Muscle of leg (tissue), 11 donors: Measurements from ENCODE around the gene SCAPER. TPM values are rescaled to one million over a fixed set of nuclear protein-coding genes. Genes with fewer than 3 reads are reported as not detected.
"Not testable (repeated sequence)": the region's sequence is repeated elsewhere in the genome, so short reads cannot be mapped to it uniquely, and the experiment has no call there.

Source experiments
- DNase-seq: peaks from one replicate; pipeline ENCODE4 v3.0.0; 2013
- H3K27ac ChIP-seq: one replicate; pipeline ENCODE4 v1.5.1; 2013; ENCODE audit warnings: mild to moderate bottlenecking, low read length, control low read depth
- H3K27me3 ChIP-seq: one replicate; pipeline ENCODE4 v1.6.1; 2013; ENCODE audit warnings: low read length; ENCODE audit not compliant: control insufficient read depth, insufficient read depth
- H3K36me3 ChIP-seq: one replicate; pipeline ENCODE4 v1.6.1; 2013; ENCODE audit warnings: low read length; ENCODE audit not compliant: control insufficient read depth, insufficient read depth
- H3K4me1 ChIP-seq: one replicate; pipeline ENCODE4 v1.6.1; 2013; ENCODE audit warnings: low read length; ENCODE audit not compliant: control insufficient read depth, insufficient read depth
- H3K4me3 ChIP-seq: one replicate; pipeline ENCODE4 v1.5.1; 2013; ENCODE audit warnings: low read length, control low read depth
- H3K9me3 ChIP-seq: replicated peaks from 2 replicates; pipeline ENCODE4 v1.6.1; 2013; ENCODE audit warnings: low read depth, low read length; ENCODE audit not compliant: control insufficient read depth
- WGBS: methylation state at CpG from one replicate; pipeline ENCODE4 v1.1.5; 2013; ENCODE audit warnings: missing lambda C conversion rate; ENCODE audit not compliant: insufficient coverage; 5-methylcytosine and 5-hydroxymethylcytosine counted together
- polyA plus RNA-seq, 8 donors: library from polyadenylated mRNA; unstranded; fragments of 120-200 nt; gene quantifications; one replicate each; pipeline versions ENCODE4 v1.2.1 to v1.2.3, GENCODE V29; 2013; ENCODE audit warnings: inconsistent platforms in 1 of 8, low replicate concordance in 1 of 8; ENCODE audit not compliant: insufficient read length in 8 of 8, insufficient read depth in 1 of 8
- total RNA-seq: library from RNA; stranded (reverse); fragments of 120-200 nt; gene quantifications from one replicate; pipeline ENCODE4 v1.2.4, GENCODE V29; 2013

The SCAPER gene
- total and polyA plus RNA-seq, 9 donors = 61.5 to 83.1 (median 73.5) TPM

- Histone ChIP-seq H3K27me3 (no peaks in the 10 kb centered on the region), H3K9me3 (no peaks in the 10 kb centered on the region), H3K4me3 (no peak overlapping the region), H3K27ac (no peak overlapping the region), H3K36me3 (no peaks in the 10 kb centered on the region), H3K4me1 (no peaks in the 10 kb centered on the region)
- WGBS = 100% methylated on average over 1 of the region's 3 CpGs
- DNase-seq = no peak
Measured at GRCh38 chr15:76460347-76460746, 444.8 kb downstream of the SCAPER start.

- Histone ChIP-seq H3K27ac (no peak overlapping the region), H3K4me3 (no peak overlapping the region), H3K9me3 (no peaks in the 10 kb centered on the region), H3K36me3 (no peaks in the 10 kb centered on the region), H3K27me3 (no peaks in the 10 kb centered on the region), H3K4me1 (no peaks in the 10 kb centered on the region)
- DNase-seq = no peak
- no CpG with 5 or more reads among the region's 1 CpG for WGBS
Measured at GRCh38 chr15:76451540-76451939, 453.6 kb downstream of the SCAPER start.

DNA sequence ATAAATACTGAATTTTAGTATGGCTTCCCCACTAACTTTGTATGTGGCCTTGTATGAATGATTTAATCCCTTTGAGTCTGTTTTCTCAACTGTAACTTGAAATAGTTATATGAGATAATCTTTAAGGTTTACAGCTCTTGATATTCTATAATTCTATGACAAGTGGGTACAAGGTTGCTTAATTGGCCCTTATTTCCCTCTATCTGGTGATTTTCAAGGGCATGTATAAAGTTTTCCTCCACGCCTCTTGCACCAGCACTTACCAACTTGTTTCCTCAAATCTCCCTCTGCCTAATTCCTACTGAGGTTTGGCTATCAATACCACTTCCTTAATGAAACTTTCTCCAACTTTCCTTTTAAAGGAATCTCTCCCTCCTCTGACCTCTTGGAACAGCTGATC, 455.7 kb downstream of the SCAPER start:
- Histone ChIP-seq H3K36me3 (no peaks in the 10 kb centered on the region), H3K27ac (no peak overlapping the region), H3K27me3 (no peaks in the 10 kb centered on the region), H3K4me3 (no peak overlapping the region), H3K9me3 (no peaks in the 10 kb centered on the region), H3K4me1 (no peaks in the 10 kb centered on the region)
- DNase-seq = no peak
- WGBS = 82% methylated on average over 1 of the region's 1 CpG

- H3K27me3 ChIP-seq = no peaks in the 10 kb centered on the region
- DNase-seq = no peak
- H3K4me3 ChIP-seq = no peak overlapping the region
- H3K4me1 ChIP-seq = no peaks in the 10 kb centered on the region
- no peaks in the 10 kb centered on the region for H3K36me3 ChIP-seq
- H3K9me3 ChIP-seq = no peaks in the 10 kb centered on the region
- 100% methylated on average over 1 of the region's 2 CpGs for WGBS
- no peak overlapping the region for H3K27ac ChIP-seq
Measured at GRCh38 chr15:76448755-76449154, 456.4 kb downstream of the SCAPER start.

DNA sequence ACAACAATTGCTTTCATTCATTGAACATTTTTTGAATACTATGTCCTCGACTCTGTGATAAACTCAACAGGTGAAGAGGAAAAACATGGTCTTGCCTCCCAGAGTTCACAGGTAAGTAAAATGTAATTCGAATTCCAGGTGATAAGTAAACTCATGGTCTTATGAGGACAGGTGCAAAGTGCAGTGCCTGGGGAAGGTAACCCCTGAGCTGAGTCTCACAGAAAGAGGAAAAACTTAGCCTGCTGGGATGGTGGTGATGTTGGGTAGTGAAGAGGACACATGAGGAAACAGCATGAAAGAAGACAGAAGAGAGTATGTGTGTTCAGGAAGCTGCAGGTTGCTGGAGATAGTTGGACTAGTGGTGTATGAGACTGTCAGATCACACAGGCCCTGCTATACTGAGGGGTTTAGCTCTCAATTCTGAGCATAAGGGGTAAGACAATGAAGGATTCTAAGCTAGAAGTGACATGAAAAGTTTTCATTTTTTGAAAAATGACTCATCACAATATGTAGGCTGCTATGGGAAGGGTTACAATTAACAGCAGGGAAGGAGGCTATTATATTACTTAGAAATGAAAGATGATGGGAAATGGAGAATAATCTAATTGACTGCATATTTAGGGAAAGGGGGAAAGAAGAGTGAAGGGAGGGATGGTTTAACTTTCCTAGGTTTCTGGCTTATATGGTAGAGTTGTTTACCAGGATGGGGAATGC, 457.3 kb downstream of the SCAPER start:
- H3K9me3 ChIP-seq = no peaks in the 10 kb centered on the region
- 100% methylated on average over 1 of the region's 2 CpGs for WGBS
- H3K4me1 ChIP-seq = no peaks in the 10 kb centered on the region
- H3K27me3 ChIP-seq = no peaks in the 10 kb centered on the region
- DNase-seq = no peak
- H3K27ac ChIP-seq = no peak overlapping the region
- H3K36me3 ChIP-seq = no peaks in the 10 kb centered on the region
- no peak overlapping the region for H3K4me3 ChIP-seq

- Histone ChIP-seq H3K4me3 (no peak overlapping the region), H3K27ac (no peak overlapping the region), H3K9me3 (no peaks in the 10 kb centered on the region), H3K27me3 (no peaks in the 10 kb centered on the region), H3K4me1 (no peaks in the 10 kb centered on the region), H3K36me3 (no peaks in the 10 kb centered on the region)
- DNase-seq = no peak
- no CpG with 5 or more reads among the region's 3 CpGs for WGBS
Measured at GRCh38 chr15:76440441-76440840, 464.7 kb downstream of the SCAPER start.

- Histone ChIP-seq H3K4me1 (no peaks in the 10 kb centered on the region), H3K4me3 (no peak overlapping the region), H3K9me3 (no peaks in the 10 kb centered on the region), H3K36me3 (no peaks in the 10 kb centered on the region), H3K27ac (no peak overlapping the region), H3K27me3 (no peaks in the 10 kb centered on the region)
- DNase-seq = no peak
Measured at GRCh38 chr15:76439542-76439941, 465.6 kb downstream of the SCAPER start.

- Histone ChIP-seq H3K36me3 (peaks cover 3% of the 10 kb centered on the region), H3K4me3 (no peak overlapping the region)
- 0% methylated on average over 1 of the region's 3 CpGs for WGBS
Measured at GRCh38 chr15:76433798-76434400, 471.2 kb downstream of the SCAPER start.

GRCh38 chr15:76433036-76433435, 472.1 kb downstream of the SCAPER start:
- H3K4me3 ChIP-seq, H3K27me3 ChIP-seq, H3K9me3 ChIP-seq, H3K4me1 ChIP-seq, H3K27ac ChIP-seq, DNase-seq, H3K36me3 ChIP-seq: not testable (repeated sequence)
- no CpG with 5 or more reads among the region's 1 CpG for WGBS

More at GRCh38 chr15:76433798-76434400, 471.2 kb downstream of the SCAPER start:
- H3K4me1 ChIP-seq = no peaks in the 10 kb centered on the region
- DNase-seq = no peak
- no peaks in the 10 kb centered on the region for H3K27me3 ChIP-seq
- H3K9me3 ChIP-seq = no peaks in the 10 kb centered on the region
- no peak overlapping the region for H3K27ac ChIP-seq

- Histone ChIP-seq H3K27ac (no peak overlapping the region), H3K27me3 (no peaks in the 10 kb centered on the region), H3K4me3 (no peak overlapping the region), H3K36me3 (peaks cover 3% of the 10 kb centered on the region), H3K9me3 (no peaks in the 10 kb centered on the region), H3K4me1 (no peaks in the 10 kb centered on the region)
- no peak for DNase-seq
- WGBS = 8% methylated on average over 1 of the region's 1 CpG
Measured at GRCh38 chr15:76432604-76433003, 472.5 kb downstream of the SCAPER start.
